Activated CD4-positive, alpha-beta T cell treated with anti-CD3 and anti-CD28 coated beads, Interleukin-2, Interleukin-6, amounts not matched to agents 100 ng/mL and 50 ng/mL, durations not matched to agents 16 hours and 8 hours (primary cell): ENCODE results near the gene COG5.
A peak's percentile ranks its signal among the peaks of the same experiment; 100 is the strongest.

ENCODE experiments used
- DNase-seq: peaks from one replicate; pipeline ENCODE4 v3.0.0-alpha.2; 2020

Gene COG5

GRCh38 chr7:107387573-107388219 is 176.0 kb downstream of the COG5 start:
- no peak for DNase-seq

DNA sequence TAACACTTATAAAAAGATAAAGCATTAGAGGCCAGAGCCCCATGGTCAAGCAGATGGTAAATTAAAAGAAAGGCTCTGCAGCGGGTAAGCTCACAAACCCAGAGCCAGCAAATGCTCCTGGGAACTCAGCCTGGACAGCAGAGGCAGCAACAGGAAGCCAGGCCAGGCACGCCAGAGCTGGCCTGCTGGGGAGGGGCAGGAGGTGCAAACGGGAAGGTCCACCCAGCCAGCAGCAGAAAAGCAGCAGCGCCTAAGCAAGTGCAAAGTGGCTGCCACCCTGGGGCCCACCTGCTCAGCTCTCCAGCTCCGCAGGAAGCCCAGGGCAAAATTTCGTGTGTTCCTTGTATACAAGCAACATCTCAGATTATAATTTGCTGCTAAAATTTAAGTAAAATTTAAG is 176.6 kb downstream of the COG5 start:
- DNase-seq, result no peak

- no peak for DNase-seq
Observed at GRCh38 chr7:107386548-107387102, 177.1 kb downstream of the COG5 start.

- peak; percentile 9 for DNase-seq
Observed at GRCh38 chr7:107384025-107384424, 179.7 kb downstream of the COG5 start.

DNA sequence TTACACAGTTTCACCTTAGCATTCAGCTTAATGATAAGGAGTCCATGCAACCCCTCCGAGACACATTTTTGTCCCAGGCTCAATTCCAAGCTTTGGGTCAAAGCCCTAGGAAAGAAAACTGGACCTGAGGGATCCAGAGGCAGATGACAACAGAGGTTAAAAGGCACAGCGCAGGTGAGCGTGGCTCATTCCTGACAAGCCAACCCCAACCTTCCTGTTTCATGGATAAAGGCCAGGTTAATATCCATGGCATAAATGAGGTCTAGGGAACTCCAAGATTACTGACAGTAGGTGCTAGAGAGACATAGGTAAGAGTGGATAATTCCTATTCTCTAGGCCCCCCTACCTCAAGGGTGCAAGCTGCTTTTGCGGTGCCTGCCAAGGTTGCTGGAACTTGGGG is 180.5 kb downstream of the COG5 start:
- no peak for DNase-seq

- DNase-seq, result no peak
Observed at GRCh38 chr7:107381453-107381852, 182.3 kb downstream of the COG5 start.

DNA sequence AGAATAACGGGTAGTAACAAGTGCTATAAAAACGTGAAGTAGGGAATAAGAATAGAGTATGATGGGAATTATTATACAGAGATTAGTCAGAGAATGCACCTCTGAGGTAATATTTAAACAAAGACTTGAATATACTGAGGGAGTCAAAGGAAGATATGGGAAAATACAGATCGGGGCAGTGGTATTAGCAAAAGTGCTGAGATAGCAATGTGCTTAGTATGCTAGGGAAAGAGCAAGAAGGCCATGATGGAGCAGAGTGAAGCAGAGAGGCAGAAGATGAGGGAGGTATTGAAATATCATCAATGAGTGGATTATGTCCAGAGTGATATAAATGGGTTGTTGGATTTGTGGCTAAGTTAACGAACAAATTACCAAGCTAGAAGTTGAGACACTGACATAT is 190.4 kb downstream of the COG5 start:
- no peak for DNase-seq

GRCh38 chr7:107372298-107372697 is 191.4 kb downstream of the COG5 start:
- DNase-seq, result no peak

- DNase-seq, result no peak
Observed at GRCh38 chr7:107370816-107371215, 192.9 kb downstream of the COG5 start.

DNA sequence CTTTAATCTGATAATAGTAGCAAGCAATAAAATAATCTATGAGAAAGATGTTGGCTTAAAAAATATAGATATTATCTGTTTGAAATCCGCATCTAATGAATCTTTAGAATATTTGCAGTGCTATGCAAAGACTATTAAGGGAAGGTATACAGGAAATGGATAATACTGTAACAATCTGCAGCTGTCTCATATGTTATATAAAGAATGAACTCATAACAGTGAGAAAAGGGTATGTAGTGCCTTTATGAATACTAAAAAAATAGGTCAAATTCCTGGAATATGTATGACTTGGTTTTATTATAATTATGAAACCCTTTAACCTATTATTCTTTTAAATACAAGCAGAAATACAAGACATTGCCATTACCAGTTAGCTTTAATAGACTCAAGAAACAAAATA is 198.9 kb downstream of the COG5 start:
- DNase-seq, result no peak

DNA sequence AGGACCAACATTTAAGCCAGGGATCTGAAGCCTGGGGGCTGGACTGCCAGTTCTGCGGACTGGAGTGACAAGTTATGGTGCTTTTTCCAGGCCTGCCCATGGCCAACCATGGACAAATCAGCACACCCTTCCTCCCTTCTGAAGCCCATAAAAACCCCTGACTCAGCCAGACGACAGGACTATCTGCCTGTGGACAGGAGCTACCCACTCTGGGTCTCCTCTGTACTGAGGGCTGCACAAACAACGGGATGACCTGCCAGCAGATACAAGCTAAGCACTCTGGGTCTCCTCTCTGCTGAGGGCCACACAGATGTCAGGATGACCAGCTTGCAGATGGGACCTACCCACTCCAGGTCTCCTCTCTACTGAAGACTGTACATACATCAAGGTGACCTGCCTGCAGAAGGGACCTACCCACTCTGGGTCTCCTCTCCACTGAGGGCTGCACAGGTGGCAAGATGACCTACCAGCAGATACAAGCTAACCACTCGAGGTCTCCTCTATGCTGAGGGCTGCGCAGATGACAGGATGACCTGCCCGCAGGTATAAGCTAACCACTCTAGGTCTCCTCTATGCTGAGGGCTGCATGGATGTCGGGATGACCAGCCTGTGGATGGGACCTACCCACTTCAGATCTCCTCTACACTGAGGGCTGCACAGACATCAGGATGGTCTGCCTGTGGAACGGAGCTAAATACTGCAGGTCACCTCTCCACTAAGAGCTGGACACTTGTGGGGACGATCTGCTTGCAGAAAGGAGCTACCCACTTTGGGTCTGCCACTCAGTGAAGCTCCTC is 204.0 kb downstream of the COG5 start:
- DNase-seq, result no peak

GRCh38 chr7:107355616-107356015 is 208.1 kb downstream of the COG5 start:
- DNase-seq, result no peak

GRCh38 chr7:107354640-107355039 is 209.1 kb downstream of the COG5 start:
- DNase-seq, result no peak

DNA sequence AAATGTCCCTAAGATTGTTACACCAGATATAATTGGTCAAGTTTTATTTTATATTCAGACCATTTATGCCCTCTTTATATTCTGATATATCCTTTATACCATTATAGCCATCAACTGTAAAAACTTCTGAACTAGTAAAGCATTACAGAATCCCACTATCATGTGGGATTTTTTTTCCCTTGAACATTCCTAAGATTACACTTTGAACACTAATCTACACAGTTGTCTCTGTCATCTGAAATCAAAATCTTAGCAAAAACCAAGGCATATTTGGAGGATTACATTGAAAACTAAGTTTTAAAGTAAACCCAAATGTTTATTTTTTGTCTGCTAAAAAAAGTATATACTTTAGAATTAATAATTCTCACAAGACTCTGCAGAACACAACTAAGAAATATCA is 210.0 kb downstream of the COG5 start:
- DNase-seq, result no peak

GRCh38 chr7:107345898-107346297 is 217.8 kb downstream of the COG5 start:
- no peak for DNase-seq

- DNase-seq, result peak; percentile 17
Observed at GRCh38 chr7:107344799-107345198, 218.9 kb downstream of the COG5 start.

- DNase-seq, result no peak
Observed at GRCh38 chr7:107344286-107344685, 219.4 kb downstream of the COG5 start.

DNA sequence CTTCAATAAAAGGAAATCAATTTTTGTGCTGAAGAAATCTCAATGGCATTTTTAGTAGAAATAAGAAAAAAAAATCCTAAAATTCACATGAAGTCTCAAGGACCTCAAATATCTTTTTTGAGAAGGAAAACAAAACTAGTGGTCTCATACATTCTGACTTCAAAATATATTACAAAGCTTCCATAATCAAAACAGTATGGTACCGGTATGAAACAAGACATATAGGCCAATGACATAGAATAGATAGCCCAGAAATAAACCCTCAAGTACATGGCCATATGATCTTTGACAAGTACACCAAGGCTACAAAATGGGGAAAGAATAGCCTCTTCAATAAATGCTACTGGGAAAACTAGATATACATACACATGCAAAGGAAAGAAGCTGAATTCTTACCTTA is 225.6 kb downstream of the COG5 start:
- no peak for DNase-seq

DNA sequence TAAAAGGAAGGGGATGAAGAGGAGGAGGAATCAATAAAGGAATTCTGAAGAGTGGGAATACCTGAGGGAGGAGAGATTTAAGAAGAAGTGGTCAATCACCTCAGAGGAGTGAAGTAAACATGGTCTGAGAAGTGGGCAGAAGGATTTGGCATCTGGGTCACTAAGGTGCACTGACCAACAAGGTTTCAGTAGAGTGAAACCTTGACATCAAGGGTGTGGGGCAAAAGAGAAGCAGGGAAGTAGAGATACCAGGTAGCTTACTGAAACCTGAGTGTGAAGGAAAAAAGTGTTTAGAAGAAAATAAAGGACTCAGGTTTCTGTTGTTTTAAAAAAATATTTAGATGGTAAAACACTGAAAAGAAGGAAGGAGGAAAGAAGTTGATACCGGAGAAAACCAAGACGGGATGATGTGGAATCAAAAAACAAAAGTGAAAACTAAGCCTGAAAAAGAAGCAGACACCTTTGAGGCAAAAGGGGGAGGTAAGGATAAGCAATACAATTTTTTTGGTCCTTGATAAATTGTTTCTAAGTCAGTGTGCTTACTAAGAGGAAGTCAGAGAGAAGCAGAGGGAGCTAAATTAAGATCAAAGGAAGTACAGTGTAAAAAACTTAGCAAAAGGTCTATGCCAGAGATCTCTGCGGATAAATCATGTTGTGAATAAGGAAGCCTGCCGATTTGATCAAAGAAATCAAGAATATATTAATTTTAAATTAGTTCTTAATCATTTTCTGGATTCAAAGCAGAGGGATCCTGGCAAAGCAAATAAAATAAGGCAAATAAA is 231.0 kb downstream of the COG5 start:
- DNase-seq, result no peak

DNA sequence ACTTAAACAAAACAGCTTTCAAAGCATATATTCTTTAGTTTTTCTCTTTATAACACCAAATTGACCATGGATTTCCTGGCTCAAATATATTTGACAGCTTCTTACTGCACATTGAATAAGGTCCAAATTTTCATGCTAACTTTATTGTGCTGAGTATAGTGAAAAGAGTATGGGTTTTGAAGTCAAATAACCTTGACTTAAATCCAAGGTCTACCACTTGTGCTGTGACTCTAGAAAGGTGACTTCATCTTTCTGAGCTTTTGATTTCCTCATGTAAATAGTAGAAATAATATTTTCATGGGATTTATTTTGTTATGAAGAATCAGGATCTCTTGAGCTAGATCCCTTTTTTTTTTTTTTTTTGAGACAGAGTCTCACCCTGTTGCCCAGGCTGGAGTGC is 233.2 kb downstream of the COG5 start:
- no peak for DNase-seq

GRCh38 chr7:107327986-107328569 is 235.6 kb downstream of the COG5 start:
- no peak for DNase-seq

GRCh38 chr7:107326061-107326460 is 237.7 kb downstream of the COG5 start:
- DNase-seq, result no peak

- no peak for DNase-seq
Observed at GRCh38 chr7:107322015-107322414, 241.7 kb downstream of the COG5 start.
